NCI-H526 treated with DMSO at 0.1 percent for 48 hours (cell line): ENCODE measurements around the gene TOX3.

ENCODE experiments used
- DNase-seq: peaks from one replicate; lab custom pipeline; 2025; lab: John Stamatoyannopoulos, UW

TOX3 gene

DNA sequence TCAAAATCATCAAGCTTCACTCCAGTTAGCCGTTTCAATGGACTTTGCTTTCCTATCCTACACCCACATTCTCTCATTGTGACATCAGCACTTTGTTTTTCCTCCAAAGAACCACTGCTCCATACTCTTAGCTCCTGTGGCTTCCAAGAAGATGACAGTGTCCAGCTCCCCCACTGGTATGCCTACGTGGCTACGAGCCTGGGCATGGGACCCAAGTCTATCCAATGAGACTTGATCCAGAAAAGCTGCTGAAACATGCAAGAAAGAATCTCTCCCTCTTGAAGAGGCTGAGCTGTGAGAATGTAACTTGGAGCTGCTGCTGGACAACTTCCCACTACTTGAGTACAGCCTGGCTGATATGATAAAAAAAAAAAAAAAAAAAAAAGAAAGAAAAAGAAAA lies 9.4 kb downstream of the TOX3 start:
- DNase-seq = no peak

DNA sequence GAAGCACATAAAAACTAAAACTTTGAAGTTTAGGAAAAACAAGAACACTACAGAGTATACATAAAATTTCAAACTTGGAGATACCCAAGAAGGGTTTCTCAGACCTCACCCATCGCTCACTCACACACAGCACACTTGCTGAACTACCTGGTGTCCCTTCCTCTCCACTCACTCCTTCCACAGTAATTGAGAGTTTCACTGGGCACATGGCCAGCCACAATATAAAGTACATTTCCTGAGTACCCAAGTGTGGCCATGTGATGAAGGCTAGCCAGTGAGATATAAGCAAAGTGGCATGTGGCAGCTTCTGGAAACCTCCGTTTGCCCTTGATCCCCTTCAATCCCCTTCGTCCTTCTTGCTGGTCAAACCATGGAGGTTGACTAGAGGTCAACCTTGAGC lies 11.9 kb downstream of the TOX3 start:
- DNase-seq = no peak

DNA sequence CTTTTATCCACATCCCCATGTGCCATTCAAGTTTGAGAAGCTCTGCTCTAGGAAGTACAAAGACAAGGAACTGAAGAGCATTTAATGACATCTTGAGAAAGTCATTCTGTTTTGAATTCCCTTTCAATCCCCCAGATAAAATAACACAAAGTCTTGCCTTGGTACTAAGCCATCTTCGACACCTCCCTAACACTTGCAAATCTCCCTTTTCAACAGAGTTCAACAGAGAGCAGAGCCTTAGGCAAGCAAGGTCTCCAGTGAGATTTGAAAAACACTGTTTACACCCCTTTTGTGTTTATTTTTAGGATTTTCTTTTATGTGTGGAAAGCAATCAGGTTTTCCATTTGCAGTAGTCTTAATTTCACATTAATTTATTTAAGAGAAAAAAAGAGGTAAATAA lies 13.6 kb downstream of the TOX3 start:
- no peak for DNase-seq

DNA sequence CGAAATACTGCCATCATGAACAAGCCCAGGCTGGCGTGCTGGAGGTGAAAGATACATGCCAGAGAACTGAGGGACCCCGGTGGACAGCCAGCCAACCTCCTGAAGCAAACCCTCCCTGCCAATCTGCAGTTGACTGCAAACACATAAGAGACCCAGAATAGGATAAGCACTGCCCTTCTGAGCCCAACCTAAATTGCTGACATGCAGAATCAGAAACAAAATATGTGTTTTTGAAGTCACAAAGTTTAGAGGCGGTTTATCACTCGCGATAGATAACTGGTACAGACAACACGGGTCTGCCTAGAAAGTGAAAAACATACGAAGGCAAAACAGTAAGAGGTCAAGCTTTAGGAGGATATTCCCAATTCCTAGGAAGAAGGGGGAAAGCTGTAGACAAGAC lies 14.6 kb downstream of the TOX3 start:
- DNase-seq = no peak

DNA sequence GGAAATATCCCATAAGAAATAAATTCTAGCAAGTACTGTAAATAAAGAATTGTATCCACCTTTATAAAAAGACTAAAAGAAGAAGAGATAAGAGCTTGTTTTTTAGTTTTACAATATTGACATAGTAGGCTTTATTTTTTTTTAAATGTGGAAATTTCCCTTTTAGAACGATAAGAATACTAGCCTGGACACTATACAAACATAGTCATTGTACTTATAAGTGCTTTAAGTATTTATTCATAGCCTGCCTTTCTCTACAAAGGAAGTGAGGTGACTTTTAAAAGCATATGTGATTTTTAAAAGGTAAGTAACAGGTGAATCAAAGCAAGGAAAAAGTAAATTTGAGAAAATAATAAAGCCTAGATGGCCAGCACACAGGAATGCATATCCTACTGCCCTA lies 17.7 kb downstream of the TOX3 start:
- no peak for DNase-seq

DNA sequence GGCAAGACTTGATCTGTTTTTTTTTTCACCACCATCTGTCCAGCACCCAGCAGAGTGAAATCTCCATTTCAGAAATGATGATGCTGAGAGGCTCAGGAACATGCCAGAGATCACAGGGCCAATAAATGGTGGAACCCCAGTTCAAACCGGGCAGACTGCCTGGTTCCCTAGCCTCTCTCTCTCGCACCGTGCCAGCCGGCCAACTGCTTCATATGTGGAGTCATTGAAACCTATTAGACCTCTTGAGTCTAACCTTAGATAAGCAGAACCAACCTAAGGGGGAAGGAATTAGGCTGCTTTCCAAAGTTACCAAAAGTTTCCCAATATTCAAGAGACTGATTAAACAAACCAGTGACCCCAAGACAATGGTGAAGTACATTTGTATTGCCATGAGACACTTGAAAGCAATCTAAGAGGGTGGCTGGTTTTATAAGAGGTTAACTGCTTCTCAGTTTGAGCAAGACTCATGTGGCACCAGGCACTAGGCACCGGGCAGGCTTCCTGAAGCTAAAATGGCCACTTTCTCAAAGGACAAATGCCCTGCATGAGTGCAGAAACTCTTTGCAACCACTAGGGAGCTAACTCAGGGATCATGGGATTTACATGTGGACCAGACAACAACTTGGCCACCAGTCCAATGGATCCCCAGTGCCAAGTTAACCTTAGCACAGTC lies 18.4 kb downstream of the TOX3 start:
- no peak for DNase-seq

DNA sequence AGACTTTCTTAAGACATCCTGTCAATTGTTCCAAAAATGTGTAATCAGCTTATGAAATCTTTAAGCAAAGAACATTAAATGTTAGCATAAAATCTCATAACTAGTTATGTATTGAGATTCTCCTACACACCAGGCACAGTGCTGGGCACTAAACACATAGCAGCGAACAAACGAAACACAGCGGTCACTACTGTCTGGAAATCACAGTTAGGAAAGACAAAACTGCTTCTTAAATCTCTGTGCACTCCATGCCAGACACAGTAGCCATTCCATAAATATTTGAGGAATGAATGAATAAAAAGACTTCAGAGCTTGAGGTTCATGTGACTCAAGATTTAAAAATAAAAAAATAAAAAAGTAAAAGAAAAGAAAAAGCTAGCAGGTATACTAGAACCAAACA lies 20.1 kb downstream of the TOX3 start:
- no peak for DNase-seq

DNA sequence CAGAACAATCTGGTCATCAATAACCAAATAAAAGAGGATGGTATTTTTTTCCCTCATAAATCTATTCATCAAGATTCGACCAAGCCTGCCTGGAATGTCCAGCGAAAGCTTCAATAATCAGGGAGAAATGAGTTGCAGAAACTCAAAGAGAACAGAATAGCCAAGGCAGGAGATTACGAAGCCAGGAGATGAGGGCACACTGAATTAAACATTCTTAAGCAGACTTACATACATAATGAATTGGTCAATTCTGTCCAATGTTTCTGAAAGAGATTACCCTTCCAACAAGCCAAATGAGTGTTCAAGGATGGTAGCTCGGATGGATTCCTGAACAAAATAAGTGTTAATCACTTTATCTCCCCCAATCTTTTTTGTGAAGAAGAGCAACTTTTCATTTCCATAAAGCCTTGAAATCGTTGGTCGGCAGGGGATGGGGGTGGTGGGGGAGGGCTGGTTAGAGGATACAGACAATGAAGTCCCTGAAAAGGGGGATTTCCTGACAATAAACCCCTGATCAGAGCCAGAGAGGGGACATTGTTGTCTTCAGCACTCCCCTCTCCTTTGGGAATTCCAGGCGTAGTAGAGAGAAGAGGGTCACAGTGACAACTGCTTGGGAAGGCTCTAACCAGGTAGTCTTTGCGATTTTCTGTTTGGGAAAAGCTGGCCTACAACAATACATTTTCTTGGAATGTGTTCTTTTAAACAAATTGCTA lies 20.7 kb downstream of the TOX3 start:
- no peak for DNase-seq

DNA sequence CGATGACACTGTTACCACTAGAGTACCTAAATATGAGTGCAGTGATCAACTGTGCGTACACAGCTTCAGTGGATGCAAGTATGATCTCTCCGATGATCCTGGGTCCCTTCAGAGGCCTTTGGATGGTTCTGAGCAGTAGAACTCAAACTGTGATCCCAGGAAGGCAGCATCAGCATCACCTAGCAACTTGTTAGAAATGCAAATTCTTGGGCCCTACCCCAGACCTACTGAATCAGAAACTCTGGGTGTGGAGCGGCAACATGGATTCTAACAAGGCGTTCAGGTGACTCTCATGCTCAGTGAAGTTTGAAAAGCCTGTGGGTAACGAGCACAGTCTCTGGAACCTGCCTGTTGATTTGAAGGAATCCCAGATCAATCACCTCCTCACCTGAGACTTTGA lies 25.4 kb downstream of the TOX3 start:
- no peak for DNase-seq

DNA sequence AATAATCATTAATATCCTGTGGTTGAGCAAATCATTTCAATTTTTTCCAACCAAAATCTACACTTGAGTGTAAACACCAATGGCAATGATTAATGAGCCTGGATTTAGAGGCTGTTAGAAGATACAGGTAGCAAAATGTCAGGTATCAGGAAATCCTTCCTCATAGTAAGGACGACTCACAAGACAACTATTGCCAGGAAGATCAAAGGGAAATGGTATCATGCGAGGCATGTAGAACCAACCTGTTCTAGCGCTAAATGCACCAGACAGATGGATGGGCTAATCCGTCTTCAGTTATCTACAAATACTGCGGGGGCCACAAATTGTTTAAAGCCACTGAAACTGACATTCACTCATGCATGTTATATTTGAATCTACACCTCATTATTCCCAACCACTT lies 28.1 kb downstream of the TOX3 start:
- no peak for DNase-seq

DNA sequence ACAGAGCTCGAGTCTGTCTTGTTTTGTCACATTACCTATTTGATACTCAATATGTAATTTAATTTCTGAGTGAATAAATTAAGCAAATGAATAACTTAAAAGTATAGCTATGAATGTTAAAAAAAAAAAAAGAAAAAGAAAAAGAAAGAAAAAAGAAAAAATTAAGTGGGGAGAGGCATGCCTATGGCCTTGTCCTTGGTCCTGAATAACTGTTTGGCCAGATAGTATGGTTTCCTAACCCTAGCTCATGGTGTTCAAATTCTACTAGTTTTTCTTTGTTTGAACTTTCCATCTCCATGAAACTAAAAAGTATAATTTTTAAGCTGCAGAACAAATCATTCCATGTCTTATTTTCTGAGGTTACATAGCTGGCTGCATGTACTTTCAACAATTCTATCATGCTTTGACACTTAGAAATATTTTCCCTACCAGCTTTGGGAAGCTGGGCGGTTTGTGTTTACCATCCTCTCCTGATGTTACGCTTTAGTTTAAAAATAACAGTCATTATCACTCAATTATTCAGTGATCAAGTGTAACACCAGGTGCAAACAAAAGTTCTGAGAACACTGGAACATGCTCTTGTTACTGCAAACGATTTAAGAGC lies 31.8 kb downstream of the TOX3 start:
- DNase-seq = no peak

DNA sequence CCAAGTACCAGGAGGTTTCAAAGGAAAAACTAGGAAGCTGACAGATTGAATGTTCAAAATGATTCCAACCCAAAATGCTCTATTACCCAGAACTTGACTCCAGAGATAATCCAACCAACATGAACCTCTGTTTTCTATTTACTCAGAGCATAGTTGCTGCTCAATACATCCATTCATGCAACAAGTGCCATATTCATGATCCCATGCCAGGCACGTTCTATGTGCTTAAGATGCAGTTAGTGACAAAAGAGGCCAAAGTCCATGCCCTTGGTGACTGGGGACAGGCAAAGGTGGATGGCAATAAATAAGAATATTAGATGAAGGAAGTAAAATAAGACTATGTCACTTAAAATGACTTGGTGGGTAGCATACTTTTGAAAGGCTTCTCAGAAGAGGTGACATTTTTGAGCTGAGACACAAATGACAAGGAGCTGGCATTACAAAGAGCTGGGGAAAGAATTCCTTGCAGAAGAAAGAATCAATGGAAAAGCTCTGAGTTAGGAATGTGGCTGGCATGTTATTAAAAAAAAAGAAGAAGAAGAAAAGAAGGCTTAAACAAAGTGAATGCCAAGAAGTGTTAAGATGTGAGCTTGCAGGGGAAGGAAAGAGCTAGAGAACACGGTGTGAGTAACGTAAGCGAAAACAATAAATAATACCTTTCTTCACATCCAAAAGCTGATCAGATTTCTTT lies 34.5 kb downstream of the TOX3 start:
- DNase-seq = no peak

DNA sequence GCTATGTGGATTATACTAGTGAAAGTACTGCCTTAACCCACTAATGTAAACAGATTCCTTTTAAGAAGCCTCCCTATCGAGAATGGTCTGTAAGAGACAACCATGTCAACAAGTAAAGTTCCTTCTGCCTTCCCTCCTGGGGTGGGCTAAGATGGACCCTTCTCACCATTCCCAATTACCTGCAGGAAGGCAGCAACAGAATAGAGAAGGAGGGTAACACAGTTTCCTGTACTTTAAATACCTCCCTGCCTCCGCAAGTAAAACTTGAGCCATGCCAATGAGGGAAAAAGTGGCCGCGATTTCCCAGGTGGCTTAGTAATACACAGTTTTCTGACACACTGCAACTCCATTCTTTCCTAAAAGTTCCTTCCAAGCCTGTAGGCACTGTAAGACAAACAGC lies 45.2 kb downstream of the TOX3 start:
- no peak for DNase-seq

DNA sequence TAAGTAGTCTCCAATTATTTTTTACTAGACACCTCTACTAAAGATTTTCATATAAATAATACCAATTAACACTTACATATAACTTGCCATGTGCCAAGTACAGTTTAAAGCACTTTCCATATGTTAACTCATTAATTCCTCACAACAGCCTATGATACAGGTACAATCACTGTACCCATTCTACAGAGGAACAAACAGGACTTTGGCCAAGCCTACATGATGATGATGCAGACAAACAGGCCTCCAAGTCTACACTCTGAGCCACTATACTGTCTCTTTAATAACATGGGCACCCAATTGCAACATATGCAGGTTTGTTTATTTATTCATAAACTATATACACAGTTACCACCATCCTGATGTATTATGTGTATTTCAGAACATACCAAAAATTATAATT lies 46.0 kb downstream of the TOX3 start:
- DNase-seq = no peak

DNA sequence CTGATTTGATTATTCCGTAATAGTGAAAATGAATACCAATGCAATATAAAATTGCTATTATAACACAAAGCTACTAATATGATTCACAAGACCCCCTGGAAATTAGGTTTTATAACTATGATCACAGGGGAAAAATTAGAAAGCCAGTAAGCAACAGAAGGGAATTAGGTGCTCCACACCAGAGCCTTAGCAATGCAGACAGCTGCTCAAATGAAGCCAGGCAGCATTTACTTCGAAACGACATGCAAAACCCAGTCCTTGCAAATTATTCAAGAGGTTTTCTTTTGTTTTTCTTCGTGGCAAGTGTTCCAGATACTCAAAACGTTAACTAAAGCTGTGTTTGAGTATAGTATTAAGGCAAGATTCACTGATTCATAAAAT lies 47.9 kb downstream of the TOX3 start:
- DNase-seq = no peak

DNA sequence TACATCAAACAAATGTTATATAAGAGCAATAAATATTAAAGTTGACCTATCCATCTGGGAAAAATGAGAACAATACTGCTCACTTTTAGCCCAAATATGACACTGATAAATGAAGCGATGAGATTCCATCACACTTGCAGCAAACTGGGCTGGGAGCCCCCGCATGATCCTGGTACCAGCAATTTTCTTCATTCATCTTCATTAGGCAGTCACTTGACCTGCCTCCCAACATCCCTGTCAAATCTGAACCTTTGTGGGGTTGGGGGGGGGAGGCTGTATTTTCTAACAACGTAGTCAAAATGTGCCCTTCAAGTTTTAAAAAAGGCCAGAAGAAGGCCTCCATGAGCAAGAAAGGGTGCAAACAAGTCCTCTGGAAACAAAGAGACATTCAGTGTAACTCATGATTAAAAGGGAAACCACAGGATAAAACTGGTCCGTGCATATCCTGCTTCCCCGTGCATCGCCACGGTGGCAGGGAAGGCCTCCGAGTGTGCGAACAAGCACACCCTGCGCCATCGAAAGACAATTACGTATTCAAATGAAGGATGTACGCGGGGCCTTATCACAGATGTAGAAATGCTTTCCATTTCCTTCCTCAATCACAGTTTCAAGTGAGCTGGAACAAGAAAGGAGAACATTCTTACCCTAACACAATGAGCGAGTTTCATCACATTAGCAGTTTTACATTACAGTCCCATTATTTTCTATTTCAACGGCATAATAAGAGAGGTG lies 48.4 kb downstream of the TOX3 start:
- DNase-seq = peak; percentile 24

DNA sequence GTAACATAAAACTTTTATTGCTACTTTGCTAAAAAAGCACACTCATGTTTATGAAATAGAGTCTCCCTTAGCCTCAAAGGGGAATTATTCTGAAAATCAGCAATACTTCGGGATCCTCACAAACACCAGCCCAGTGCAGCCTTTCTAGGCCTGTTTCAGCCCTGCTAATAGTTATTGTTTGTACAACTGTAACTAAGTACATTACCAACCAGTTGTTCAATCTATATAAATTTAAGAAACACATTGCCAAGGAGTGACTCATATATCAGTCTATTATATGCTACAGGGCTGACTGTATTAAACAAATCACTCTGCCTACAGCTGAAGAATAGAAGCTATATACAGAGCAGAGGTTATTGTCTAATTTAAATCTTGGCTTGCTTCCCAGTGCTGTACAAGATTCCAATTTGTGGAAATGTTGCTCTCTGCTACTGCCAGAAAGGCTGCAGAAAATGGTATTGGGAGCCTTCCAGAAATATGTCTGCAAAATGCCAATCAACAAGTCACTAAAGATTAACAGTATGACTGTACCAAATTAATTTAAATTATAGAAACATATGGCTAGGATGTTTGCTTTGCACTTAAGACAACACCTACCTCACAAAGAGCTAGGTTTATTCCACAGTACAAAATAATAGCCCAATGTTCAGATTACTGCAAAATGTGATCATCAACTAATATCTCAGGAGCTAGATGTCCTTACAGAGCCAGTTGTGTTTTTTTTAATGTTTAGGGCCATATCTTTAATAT lies 49.7 kb downstream of the TOX3 start:
- DNase-seq = peak; percentile 84

DNA sequence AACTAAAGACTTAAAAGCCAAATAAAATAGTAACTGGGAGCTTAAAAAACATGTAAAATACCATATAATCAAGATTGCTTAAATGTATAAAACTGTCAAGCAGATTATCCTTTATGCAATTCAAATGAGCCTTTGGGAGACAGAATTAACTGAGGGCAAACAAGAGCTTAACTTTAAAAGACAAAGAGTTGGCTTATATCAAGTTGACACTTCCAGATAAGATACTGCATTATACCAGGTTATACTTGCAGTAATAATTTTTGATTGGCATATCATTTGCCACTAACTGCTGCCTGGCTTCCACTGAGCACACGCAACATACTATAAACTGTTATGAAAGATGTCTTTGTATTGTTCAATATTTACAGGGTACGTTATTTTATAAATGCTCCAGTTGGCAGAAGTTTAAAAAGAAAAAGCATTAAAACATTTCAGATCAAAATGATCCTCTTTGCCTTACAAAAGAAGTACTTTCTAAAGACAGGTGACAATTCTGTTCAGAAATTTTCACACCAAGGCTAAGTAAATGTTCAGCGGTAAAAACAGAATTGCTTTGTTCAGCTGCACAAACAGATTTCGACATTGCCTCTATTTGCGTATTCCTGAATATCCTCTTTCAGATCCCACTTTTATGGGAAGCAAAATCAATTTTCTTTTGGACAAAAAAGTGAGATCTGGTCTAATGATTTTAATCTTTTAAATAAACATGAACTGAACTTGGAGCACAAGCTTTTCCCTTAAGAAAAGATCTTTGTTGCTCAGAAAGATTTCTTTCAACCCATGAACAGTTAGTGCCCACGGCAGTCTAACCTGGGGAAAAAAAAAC lies 50.7 kb downstream of the TOX3 start:
- peak; percentile 73 for DNase-seq

DNA sequence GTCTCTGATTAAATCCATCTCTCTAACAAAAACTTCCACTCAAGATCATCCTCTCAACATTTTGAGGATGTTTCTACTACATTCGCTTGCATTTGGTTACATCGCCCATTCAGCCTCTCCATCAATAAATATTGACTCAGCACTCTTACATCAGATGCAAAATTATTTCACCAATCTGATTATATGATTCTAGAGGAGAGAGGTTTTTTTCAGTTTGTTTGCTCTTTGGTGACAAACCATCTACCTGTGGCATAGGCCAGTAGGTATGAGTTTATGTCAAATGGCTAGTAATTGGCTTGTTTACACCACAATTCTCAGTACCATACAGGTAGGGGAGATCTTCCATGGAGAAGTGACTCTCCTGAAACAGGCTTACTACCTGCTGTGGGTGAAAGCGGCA lies 52.3 kb downstream of the TOX3 start:
- DNase-seq = no peak

DNA sequence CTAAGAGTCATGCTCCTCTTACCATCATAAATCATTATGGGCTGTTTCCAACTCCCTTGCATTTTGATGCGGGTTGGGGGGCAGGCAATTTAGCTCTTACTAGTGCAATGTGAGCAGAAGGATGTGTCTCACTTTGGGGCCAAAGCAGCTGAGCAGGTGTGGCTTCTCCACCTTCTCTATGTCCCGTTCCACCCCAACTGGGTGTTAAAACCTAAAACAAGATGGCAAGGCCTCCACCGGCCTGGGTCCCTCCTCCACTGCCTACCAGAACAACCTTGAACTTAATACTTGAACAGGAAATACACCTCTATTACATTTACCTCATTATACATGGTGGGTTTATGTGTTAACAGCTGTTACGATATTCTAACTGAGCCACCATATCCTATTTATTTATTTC lies 52.8 kb downstream of the TOX3 start:
- DNase-seq = no peak
